DMS53 (cell line): ENCODE data around the gene GFOD2.
A peak's percentile ranks its signal among the peaks of the same experiment; 100 is the strongest.

Experiments used
- DNase-seq: peaks from one replicate; lab custom pipeline; 2025; lab: John Stamatoyannopoulos, UW

GFOD2 gene

DNA sequence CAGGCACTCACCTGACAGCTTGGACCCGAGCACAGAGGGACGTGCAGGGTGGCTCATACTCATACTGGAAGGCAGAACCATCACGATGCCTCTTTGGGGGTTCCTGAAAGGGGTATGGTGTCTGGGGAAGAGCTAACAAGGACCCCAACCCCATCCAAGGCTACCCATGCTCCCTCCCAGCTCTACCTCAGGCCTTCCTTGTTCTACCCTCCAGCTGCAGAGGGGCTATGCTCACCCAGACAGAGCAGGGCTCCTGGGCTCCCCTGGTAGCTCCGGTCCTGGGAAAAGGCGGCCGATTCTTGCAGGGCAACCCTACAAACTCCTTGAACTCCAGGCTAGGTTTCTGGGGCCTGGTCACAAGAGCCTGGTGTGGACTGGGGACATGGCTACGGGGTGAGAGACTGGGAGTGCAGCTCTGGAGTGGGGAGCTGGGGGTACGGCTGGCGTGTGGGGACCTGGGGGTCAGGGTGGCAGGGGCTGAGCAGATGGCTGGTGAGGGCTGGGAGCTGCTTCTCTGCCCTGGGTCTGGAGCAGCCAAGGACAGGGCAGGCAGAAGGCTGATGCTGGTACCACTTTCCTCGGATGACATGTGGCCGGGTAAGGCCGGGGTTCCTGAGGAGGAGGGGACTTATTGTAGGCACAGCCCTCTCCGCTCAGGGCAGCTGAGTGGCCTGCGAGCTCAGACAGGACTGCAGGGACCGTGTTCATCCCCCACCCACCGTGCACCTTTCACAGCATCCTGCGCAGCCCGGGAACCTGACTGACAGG is 61.2 kb downstream of the GFOD2 start:
- no peak for DNase-seq

DNA sequence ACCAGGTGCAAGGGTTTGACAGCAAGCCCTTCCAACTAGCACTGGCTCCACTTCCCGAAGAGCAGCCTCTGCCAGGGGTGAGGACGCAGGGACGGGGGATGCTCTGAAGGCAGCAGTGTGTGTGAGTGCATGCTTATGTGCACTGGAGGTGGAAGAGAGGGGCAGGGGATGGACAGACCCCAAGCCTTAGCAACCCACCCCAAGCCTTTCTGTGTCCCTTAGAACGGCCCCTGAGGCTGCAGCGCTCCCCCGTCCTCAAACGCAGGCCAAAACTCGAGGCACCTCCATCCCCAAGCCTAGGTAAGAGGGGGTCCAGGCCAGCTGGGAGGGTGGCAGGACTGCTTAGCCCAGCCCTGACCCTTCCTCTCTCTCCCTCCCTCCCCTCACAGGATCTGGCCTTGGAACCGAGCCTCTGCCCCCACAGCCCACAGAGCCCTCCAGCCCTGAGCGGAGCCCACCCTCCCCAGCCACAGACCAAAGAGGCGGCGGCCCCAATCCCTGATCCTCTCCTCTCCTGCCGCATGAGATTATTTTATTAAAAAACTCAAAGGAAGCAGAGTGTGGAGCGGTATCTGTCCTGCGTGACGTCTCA is 62.0 kb downstream of the GFOD2 start:
- no peak for DNase-seq

DNA sequence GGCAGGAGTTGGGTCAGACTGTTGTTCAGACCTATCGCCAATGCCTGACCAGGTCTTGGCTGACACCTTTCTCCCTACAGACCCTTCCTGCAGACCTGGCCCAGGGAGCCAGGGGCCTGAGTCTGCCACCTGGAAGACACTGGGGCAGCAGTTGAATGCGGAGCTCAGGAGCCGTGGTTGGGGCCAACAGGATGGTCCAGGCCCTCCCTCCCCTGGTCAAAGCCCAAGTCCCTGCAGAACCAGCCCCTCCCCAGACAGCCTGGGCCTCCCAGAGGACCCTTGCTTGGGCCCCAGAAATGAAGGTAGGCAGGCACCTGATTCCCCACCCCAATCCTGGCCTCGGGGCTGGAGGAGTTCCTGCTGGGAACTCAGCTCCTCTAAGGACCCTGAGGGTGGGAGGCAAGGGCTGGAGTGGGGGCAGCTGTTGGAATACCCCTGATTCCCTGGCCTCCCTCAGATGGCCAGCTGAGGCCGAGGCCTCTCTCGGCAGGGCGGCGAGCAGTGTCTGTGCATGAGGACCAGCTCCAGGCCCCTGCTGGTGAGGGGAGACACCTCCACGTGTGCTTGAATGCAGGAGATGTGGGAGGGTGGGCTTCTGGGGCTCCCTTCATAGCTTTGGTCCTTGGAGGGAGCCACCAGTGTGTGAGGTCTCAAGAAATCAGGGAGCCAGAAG is 62.6 kb downstream of the GFOD2 start:
- DNase-seq: no peak

DNA sequence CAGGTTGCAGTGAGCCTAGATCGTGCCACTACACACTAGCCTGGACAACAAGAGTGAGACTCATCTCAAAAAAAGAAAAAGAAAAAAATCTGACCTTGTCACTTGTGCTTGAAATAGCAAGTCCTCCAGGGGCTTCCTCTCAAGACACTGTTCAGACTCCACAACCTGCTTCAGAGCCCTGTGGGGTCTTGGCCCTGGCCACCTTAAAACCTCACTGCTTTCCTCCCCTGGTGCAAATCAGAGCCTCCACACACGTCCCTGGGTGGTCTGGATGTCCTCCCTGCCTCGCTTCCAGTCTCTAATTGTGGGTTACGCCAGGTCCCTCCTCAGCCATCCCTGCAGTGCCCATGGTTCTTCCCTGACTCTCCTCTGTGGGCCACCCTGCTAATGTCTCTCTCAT is 63.8 kb downstream of the GFOD2 start:
- no peak for DNase-seq

DNA sequence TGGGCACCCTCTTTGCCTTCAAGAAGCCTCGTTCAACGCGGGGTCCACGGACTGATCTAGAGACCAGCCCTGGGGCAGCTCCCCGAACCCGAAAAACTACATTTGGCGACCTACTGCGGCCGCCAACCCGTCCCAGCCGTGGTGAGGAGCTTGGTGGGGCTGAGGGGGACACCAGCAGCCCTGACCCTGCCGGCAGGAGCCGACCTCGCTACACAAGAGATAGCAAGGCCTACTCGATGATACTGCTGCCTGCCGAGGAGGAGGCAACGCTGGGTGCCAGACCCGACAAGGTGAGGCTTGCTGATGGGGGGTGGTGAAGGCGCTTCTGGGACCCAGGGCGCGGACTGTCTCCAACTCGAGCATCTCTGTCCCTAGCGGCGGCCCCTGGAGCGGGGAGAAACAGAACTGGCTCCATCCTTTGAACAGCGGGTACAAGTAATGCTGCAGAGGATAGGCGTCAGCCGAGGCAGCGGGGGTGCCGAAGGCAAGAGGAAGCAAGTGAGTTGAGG is 64.7 kb downstream of the GFOD2 start:
- no peak for DNase-seq

DNA sequence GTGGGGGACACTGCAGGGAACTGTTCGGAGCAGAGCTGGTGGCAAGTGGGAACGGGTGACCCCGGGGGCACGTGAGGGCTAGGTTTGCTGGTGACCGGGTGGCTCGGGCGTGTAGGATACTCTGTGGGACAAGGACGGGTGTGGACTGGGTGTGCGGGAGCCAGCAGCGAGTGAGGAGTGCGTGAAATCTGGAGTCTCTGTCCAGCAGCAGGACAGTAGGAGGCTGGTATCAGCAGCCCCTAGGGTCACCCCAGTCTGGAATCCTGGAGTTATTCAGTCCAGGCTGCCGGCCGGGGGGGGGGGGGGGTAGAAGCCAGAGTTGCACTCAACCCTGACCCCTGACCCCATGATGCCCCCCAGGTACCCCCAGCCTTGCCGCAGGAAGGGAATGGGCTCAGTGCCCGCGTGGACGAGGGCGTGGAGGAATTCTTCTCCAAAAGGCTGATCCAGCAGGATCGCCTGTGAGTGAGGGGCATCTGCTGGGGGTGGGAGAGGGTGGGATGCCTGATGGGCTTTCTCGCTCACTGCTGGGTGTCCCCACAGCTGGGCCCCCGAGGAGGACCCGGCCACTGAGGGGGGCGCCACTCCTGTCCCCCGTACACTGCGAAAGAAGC is 65.2 kb downstream of the GFOD2 start:
- DNase-seq: no peak

DNA sequence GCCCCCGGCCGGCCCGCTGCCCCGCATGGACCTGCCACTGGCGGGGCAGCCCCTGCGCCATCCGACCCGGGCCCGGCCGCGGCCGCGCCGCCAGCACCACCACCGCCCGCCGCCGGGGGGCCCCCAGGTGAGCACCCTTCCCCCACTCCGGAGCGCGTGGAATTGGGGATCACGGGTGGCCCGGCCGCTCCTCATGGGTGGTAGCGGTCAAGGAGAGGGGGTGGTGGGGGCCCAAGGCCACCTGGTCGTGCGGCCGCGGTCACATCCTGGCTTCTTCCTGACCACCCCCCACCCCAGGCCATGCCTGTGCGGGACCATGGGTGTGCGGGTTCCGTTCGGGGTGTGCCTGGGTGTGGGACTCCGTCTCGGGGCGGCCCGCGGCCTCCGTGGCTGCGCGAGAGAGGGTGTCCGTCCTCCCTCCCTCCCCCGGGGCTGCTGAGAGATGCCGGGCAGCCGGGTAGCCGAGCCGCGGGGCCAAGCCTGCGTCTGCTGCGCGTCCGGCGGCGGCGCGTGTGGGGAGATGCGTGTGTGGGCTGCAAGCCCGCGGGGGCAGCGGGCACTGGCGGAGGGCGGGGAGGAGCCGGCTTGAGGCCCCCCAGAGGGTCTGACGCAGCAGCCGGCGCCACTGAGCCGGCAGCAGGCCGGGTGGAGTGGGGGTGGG is 65.9 kb downstream of the GFOD2 start:
- peak; percentile 40 for DNase-seq

DNA sequence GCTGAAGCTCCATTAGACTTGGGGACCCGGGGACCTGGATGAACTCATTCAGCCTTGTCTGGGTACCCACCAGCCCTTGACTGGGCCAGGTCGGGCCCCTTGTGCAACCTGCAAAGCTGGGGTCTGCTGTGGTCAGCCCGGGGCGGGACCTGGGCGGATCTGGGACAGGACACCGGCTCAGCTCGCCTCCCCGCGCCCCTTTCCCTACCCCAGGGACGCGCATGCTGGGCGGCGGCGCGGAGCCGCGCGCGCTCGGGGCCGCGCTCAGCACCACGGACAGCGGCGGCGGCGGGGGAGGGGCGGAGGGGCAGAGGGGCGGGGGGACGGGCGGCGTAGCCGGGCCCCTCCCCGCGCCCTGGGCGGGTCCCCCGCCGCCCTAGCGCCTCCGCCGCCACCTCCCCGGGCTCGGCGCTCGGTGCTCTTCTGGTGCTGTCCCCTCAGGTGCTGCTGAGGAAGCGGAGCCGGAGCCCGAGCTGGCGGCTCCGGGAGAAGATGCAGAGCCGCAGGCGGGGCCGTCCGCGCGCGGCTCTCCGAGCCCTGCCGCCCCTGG is 66.5 kb downstream of the GFOD2 start:
- peak; percentile 71 for DNase-seq

DNA sequence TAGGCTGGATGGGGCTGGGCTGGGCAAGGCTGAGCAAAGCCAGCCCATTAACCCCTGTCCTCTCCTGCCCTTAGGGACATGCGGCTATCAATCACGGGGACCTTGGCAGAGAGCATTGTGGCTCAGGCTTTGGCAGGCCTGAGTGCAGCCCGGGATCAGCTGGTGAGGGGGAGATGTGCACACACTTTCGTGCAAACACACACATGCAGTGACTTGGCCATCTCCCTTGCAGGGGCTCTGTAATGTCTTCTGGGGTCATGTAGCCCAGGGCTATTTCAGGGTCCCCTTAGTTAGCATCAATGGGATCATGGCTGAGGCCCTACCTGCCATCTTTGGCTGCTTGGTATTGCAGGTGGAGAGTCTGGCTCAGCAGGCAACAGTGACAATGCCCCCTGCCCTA is 67.3 kb downstream of the GFOD2 start:
- DNase-seq: no peak

DNA sequence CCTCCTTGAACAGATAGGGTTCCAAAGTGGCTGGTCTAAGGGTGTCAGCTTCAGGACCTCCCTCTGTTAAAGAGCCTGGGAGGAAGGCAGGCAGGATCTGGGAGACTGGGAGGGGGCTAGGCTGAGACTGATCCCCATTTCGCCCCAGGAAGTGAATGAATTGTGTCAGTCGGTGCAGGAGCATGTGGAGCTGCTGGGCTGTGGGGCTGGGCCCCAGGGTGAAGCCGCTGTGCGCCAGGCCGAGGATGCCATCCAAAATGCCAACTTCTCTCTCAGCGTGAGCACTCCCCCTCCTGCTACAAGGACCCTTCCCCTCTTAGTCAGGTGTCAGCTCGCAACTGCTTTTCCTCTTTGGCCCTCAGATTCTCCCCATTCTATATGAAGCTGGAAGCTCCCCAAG is 68.1 kb downstream of the GFOD2 start:
- no peak for DNase-seq

DNA sequence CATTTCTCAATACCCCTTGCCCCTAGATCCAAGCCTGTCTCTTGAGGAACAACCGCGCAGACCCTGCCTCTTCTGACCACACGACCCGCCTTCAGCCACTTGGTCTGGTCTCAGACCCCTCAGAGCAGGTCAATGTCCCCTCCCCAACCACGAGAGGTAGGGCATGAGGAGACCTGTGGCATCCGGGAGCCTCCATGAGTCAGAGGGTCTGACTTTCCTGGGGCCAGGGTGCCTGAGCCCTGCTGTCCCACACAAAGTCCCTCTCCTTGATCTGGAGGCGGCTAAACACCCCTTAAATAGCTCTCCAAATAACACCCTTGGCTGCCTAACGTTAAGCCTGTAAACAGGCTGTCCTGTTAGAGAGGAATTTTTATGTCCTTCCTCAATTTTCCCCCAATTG is 69.1 kb downstream of the GFOD2 start:
- DNase-seq: no peak

DNA sequence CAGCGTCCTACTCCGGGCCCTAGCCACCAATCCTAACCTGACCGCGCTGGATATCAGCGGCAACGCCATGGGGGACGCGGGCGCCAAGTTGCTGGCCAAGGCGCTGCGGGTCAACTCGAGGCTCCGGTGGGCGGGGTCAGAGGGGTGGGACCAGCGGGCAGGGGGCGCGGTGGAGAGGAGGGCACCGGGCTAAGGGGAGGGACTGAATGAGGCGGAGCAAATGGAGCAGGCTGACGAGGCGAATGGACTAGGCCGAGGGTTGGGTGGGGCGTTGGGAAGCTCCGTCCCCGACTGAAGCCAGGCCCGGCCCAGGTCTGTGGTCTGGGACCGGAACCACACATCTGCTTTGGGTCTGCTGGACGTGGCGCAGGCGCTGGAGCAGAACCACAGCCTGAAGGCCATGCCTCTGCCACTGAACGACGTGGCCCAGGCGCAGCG is 69.6 kb downstream of the GFOD2 start:
- DNase-seq: no peak

DNA sequence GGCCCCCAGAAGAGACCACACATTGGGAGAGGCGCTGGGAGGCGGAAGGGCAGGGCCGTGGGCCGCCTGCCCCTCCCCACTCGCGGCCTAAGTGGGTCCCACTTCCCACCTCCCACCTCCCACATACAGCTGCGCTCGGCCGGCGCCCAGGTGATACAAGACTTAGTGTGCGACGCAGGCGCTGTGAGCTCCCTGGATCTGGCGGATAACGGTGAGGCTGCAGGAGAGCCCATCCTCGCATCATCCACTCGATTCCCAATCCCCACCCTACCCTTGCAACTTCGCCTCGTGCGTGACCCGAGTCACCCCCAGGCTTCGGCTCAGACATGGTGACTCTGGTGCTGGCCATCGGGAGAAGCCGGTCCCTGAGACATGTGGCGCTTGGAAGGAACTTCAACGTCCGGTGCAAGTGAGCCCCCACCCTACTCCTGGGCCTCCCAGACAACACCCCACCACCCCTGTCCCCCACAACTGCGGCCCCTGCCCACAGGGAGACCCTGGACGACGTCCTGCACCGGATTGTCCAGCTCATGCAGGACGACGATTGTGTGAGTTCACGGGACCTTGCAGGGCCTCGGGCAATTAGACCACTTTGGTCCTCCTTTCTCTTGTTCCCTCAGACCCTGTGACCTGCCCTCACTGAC is 70.2 kb downstream of the GFOD2 start:
- DNase-seq: no peak

DNA sequence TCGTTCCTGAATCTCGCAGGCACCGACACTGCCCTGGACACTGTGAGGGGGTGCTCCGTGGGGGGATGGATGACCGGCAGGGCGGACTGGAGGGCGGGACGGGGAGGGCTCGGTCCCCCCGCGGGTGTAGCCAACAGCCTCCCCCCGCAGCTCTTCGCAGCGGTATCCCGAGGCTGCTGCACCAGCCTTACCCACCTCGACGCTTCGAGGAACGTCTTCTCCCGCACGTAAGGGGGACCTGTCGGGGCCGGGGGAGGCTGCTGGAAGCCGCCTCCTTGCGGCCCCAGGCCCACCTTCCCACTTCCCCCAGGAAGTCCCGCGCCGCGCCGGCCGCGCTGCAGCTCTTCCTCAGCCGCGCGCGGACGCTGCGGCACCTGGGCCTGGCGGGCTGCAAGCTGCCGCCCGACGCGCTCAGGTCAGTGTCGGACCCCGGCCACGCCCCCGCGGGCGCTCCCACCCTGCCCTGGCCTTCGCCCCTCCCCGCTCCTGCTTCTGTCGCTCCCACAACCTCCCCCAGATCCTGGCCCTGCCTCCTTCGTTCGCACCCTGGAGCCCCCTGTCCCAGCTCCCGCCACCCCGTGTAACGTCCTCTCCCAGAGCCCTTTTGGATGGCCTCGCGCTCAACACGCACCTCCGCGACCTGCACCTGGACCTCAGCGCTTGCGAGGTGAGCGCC is 70.9 kb downstream of the GFOD2 start:
- no peak for DNase-seq

DNA sequence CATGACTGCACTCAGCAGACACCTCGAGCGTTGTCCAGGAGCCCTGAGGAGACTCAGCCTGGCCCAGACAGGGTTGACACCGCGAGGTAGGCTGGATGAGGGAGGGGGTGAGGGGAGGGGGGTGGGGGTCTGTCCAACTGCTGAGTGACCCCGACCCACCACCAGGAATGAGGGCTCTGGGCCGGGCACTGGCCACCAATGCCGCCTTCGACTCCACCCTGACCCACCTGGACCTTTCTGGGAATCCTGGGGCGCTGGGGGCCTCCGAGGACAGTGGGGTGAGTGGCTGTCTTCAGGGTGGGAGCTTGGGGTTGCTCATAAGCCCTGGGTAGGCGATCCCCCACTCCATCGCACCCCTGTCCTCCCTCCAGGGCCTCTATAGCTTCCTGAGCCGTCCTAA is 71.4 kb downstream of the GFOD2 start:
- DNase-seq: no peak

DNA sequence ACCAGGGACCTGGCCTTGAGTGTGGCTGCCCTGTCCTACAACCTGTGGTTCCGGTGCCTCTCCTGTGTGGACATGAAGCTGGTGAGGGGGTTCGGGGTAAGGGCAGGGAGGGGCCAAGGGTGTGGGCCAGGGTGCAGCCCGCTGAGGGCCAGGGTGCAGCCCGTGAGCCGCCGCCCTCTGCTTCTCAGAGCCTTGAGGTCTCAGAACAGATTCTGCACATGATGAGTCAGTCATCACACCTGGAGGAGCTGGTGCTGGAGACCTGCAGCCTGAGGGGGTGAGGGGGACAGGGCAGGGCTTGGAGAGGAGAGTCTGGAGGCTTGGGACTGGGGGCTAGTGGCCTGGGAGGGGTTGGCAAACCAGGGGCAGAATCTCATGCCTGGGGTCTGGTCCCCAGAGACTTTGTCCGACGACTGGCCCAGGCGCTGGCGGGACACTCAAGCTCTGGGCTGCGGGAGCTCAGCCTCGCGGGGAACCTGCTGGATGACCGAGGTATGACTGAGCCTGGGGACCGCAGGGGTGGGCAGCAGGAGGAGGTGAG is 71.9 kb downstream of the GFOD2 start:
- no peak for DNase-seq

DNA sequence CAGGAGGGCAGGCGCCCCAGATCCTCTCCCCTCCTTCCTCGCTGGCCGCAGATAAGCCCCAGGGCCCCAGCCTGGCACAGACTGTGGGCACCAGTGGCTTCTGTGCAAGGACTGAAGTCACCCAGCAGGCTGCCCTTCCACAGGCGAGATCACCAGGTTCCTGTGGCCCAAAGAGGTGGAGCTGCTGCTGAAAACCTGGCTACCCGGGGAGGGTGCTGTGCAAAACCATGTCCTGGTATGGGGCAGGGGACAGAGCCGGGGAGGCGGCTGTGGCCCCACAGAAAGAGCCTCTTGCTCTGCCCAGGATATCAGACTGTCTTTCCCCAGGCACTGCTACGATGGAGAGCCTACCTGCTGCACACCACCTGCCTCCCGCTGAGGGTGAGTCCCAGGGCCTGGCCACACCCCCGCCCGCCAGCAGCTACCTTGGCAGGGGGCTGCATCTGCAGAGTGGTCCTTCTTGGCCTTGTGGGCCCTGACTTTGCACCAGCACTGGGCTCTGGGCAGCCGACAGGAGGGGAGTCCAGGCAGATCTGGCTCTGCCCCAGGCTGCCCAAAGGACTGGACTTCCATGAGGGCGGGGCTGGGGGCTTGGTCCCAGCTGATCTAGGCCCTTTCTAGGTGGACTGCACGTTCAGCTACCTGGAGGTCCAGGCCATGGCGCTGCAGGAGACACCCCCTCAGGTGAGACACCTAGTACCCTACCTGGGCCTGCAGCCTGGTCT is 73.6 kb downstream of the GFOD2 start:
- DNase-seq: peak; percentile 48

DNA sequence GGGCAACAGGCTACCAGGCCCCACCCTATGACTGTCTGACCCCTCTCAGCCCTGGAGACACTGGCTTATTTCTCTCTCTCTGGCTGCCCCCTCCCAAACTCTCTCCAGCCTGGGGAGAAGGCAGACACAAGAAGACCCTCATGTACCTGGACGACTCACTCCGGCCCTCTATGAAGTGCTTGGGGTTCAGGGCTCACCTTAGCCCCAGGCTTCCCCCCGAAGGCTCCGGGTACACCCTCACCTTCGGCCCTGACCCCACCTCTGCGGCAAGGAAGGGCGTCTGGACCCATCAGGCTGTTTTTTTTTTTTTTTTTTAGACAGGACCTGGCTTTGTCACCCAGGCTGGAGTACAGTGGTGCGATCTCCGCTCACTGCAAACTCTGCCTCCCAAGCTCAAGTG is 75.1 kb downstream of the GFOD2 start:
- DNase-seq: no peak

DNA sequence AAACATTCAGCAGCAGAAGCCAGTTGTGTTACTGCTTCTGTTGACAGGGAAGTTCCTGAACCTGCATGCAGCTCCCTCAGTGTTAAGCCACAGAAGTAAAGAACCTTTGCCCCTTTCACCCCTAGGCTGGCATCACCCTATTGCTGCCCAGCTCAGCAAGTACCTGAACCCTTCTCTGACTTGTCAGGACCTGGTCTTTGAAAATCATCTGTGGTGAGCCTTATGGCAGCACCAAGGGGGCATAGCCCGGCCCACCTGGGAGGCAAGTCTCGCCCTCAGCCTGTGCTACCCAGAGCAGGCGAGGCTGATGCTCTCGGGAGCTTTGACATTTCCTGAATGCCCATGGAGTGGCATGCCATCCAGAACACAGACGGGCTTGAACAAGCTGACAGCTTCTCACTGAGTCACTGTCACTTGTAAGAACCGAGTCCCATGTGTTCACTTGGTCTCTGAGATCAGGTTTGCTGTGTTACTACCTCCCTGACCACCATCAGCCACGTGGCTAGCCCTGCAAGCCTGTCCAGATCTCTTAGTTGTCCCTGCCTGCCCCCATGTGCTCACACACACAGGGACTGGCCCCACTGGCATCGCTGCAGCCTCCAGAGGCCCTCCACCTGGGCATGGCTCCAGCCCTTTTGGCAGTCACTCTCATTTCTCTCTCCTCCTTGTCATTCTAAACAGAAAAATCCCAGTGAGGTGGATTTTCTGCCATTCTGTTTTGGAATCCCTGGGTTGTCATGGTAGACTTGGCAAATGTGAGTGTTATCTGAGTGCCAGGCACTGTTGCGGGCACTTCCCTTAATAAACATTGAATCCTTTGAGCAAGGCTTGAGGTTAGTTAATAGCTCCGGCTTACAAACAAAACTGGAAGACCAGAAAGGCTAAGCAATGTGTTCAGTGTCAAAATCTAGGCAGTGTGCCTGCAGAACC is 77.1 kb downstream of the GFOD2 start:
- peak; percentile 28 for DNase-seq
